GM21825 (cell line): ENCODE results near the gene SUMO3.

Experiments used
- ATAC-seq: cut with Tn5 transposase; IDR thresholded peaks from one replicate; pipeline ENCODE4 v1.9.1; 2021; ENCODE audit warnings: mild to moderate bottlenecking, moderate library complexity; ENCODE audit not compliant: unreplicated experiment

Gene SUMO3

DNA sequence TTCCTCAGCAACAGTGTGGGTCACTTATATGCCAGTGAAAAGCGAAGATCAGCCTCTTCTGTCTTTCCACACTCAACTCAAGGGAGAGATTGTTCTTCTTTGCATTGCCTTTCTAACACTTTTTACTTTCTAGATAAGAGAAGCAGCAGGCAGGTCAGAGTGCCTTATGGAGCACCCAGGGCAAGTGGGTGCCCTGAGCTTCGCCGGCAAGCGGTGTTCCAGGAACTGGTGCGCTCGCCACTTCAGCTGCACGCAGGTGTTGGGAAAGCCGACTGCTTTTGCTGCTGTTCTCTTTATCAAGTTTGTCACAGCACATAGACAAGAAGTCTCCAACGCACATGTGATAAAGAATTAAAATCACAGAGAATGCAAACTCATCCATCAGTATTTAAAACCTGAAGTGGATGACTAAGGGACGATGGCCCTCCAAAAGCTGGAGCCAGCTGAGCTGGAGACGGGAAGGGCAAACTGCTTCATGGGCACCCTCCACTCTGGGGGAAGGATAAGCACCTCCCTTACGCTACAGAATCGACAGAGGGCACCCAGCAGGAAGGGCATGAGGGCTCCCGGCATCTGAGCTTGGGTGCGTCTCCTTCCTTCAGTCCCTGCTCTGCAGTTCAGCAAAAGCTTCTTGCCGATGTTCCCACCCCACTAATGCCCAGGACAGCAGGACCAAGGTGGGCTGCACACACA, 36.9 kb downstream of the SUMO3 start:
- no peak for ATAC-seq

DNA sequence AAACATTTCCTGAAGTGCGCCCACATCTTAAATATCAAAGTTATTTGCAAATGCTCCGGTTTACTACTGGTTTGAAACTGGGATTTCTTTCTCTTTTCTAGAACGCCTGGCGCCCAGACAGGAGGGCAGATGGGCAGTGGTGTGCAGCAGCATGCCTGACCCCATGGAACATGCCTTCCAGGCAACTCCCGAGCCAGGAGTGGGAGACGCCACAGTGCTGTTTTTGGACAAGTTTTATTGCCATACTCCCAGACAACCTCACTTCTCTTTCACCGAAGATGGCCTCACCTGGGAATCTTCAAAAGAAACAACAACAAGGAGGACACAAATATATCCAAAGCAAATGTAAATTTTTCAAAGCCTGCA, 37.7 kb downstream of the SUMO3 start:
- no peak for ATAC-seq

DNA sequence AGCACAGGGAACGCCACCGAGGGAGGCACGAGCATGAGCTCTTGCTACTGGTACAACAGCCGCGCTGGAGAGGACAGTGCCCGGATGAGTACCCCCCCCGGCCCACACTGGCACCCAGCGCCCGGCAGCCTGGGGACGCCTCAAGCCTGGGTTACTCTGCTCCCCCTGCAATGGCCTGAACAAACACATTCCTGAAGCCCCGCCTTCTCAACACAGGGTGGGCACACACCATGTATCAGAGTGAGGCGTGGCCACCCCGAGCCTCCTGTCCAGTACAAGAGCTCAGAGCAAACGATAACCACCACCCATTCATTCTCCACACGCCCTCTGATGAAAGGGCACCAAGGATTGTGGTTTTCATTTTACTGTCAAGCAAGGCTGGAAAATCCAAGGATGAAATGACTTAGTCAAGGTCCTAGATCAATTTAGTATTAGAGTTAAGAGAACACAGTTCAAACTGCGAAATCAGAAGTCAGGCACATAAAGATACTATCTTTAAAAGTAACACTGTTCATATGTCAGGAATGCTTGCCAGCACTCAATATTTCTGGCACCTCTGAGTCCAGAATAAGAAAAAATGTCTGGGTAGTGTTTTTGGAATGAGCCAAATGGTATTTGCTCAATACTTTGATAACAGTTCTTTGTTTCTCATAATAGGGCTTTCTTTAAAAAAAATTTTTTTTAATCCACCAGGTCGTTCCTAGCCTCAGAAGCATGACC, 38.3 kb downstream of the SUMO3 start:
- ATAC-seq, result no peak

DNA sequence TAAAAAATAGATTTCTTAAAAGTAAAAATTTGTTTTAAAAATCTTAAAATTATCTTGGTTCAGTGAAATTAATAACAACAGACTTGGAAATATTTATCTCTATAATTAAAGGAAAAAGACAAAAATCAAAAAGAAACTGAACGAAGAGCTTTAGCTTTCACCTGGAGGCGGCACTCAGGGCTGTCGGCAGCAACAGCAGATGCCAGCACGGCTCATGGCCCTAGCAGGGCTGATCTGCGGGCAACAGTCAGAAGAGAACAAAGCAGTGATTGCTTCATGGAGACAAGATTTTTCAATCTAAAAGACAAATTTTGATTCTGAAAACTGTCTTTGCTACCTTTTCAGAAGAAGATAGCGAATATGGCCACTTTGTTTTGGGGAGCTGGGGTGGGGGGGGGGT, 38.9 kb downstream of the SUMO3 start:
- ATAC-seq, result no peak

DNA sequence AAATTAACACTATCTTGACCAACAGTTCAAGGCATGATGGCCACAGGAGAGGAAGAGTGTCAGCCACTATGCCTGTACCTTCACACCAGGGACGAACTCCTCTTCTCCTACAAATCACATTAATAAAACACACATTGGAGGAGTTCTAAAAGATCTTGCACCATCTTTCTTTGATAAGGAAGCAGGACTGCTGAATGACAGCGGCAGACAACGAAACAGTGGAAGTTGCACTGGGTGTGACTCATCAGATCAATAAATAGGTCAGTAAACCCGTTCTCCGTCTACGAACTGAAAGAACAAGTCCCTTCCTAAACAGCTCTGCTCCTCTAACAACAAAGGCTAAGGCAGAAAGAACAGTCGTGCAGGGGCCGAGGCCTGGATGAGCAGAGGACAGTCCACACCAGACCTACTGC, 39.4 kb downstream of the SUMO3 start:
- no peak for ATAC-seq

DNA sequence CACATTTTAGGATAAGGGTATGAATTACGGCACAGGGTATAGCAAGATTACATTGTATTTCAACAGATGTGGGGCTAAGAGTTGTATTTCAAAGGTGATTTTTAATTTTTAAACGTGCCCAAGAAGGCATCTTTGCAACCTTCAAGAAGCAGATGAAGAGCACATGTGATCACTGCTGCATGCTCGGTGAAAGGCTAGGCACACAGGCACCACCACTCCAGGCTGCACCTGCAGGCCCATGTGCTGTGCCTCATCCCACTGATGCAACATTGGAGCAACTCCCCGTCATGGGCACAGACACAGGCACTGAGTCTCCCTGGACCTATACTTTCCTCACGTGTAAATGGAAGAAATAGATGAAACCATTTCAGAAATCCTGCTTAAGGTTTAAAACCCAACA, 39.8 kb downstream of the SUMO3 start:
- no peak for ATAC-seq

DNA sequence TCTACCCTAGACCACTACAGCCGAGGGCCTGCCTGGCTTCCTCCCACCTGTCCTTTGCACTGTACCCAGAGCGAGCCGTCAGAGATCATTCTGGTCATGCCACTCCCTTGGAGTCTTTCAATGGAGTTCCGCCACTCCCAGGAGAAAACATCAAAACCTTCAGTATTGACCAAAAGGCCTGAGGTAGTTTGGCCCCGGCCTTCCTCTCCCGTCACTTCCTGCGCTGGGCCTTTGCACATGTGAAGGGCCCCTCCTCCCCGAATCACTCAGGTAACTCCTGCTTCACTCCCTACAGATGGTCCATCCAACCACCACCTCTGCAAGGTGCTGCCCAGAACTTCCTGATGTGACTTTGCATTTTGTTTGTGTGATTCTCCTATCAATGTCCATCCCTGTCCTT, 42.9 kb downstream of the SUMO3 start:
- ATAC-seq, result no peak

DNA sequence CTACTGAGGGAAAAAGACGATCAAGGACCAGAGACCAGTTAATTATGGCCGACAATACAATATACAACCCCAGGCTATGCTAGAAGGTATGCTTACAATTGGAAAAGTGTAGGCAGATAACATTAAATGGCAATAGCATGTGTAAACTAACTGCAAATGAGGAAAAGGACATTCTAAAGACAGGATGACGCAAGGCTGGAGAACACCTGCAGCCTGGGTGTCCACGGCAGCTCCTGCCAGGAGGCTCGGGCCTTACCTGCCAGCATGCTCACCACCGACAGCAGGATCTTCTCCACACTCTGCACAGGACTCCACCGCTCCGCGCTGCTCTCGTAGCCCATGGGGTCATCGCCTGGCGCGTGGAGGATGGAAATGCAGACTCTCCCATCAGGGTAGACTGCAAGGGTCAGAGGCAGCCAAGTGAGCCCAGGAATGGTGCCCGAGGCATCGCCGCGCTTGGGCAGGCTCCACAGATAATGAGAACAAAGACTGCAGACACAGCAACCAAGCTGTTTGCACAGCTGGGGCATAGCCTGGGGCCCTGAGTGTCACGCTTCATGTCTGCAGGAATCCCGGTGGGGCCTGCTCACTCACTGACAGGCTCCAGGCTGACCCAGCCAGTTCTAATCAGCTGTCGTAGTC, 44.5 kb downstream of the SUMO3 start:
- no peak for ATAC-seq

DNA sequence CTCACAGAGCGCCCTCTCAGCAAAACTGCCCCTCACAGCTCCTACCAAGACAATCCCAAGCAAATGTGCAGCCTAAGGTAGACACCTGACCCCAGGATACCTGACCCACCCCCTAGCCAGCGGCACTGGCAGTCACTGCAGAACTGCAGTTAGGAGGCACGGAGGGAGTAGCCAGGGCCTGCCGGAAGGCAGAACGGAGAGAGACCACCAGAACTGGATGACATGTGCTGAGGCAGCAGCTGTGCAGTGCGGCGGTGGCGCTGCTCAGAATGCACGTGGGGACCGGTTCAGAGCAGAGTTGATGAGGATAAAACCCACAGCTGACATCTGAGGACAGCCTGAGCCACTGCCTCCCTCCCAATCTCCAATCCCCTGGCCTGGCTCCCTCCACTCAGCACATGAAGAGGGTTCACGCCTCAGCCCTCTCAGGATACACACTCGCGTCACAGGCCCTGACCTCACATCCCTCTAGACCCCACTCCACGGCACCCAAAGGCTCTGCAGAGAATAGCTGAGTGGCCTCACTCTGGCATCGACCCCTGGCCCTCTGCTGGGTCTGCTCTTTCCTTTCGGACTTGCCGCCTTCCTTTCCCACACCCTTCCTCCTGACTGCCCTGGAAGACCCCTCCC, 45.9 kb downstream of the SUMO3 start:
- ATAC-seq, result no peak

DNA sequence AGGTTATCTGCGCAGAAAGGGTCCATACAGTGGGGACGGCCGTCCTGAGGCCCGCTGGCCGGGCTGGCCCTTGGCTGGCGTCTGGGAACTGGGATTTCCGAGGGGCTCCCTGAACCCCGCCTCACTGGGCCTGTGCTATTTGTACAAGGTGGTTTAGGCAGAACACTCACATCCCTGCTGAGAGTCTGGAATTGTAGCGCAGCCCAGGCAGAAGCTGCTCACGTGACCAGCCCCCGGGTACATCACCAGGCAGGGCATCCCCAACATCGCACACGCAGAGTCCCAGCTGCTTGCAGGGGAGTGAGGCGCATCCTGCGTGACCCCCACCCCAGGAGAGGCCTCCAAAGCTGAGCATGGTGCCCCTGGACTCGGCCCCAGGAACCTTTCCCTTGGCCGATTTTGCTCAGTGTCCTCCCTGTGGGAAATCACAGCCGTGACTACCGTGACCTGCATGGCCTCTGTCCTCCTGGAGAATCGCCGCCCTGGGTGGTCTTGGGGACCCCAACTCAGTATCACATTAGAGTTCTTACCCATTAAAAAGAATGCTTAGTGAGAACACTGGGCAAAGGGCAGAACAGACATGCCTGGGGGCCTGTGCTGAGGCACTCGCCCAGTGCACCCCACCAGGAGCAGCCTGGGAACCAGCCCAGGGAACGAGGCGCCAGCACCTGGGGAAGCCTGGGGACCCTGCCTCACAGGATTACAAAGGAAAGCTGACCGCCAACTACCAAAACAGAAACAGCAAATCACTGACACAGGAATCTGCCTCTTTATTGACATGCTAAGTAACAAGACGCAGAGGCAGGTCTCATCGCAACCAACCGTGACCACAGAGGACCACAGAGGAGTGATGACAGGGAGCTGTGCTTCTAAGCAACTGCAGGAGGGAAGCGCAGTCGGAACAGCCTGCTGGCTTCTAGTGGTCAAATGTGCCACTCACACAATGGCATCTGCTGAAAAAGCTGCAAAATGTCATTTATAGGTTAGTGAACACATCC, 49.7 kb downstream of the SUMO3 start:
- ATAC-seq, result no peak

DNA sequence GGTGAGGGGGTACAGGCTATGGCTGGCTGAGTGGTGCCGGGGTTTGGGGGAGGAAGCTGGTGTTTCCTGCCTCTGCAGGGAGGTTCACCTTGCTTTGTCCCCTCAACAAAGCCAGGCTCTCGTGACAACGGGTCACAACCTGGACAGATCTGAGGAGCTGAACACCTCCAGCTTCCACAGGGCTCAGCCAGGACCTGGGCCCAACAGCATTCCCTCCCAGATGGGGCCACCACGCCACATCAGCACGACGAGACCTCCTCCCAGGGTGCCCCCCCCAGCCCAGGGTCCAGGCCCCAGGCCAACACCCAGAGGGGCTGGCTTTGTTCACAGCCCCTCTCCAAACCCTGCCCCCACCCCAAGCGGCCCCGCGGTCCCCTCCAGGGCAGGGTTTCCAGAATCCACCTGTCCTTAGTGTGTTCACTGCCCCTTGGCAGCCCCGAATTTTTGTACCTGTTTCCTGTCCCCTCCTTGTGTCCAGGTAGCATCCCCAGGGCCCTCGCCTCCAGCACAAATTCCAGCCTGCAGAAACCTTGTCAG, 51.0 kb downstream of the SUMO3 start:
- no peak for ATAC-seq

DNA sequence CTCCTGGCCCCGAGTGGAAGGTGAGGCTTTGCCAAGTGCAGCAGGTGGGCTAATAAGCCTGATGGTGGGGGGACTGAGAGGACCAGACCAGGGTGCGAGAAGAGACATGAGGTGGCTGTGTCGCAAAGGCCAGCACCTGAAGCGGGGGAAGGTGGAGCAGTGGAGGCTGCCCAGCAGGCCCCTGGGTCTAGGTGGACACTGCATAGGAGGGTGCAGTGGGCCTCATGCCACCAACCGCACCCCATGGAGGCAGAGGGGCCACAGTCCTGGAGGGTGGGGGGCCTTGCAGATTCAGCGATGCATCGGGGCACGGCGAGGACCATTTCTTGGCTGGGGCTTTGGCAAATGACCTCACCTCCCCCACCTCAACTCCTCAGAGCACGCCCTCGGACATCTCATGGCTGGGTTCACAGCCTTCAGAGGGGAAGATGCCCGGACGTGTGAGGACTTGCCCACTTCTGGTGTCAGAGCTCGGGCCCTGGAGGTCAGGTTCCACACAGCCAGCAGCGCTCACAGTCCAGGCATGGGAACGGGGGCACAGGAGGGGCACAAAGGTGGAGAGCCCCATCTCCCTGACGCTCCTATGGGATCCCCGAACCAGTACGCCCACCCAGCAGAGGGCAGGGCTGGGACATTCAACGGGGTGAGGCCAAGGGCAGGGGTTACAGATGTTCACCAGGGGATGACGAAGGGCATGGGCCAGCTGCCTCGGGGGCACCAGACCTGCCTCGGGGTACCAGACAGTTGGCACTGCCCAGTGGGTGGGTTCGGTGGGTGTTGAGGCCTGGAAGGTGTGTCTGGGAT, 51.6 kb downstream of the SUMO3 start:
- no peak for ATAC-seq

DNA sequence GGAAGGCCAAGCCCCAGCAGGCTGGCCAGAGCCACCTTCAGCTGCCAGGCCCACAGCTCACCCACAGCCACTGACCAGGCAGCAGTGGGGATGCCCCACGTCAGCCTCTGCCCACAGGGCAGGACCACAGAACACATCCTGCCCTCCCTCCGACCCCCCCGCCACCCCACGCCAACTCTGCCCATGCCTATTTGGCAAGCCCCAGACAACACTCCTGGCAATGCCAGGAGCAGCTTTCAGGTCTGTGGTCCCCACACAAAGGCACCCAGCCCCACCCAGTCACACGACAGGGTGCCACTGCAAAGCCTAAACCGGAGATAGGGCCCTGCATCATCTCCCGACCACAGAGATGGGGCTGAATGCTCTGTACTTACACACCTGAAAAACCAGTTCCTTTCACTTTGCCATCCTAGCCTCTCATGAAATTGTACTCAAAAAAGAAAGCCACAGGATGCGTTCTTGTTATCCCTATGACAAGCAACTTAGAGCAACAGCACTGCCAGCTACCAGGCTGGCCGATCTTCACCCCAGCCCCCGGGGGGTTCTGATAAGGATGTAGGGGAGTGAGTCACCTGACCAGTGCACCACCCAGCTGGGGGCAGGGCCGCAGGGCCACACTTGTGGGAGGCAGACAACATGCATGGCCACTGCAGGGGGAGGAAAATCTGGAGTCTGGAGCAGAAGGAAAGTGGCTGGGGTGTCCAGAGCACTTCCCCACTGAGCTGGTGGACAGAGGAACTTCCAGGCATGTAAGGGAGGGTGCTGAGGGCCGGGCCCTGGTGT, 52.4 kb downstream of the SUMO3 start:
- ATAC-seq, result no peak

DNA sequence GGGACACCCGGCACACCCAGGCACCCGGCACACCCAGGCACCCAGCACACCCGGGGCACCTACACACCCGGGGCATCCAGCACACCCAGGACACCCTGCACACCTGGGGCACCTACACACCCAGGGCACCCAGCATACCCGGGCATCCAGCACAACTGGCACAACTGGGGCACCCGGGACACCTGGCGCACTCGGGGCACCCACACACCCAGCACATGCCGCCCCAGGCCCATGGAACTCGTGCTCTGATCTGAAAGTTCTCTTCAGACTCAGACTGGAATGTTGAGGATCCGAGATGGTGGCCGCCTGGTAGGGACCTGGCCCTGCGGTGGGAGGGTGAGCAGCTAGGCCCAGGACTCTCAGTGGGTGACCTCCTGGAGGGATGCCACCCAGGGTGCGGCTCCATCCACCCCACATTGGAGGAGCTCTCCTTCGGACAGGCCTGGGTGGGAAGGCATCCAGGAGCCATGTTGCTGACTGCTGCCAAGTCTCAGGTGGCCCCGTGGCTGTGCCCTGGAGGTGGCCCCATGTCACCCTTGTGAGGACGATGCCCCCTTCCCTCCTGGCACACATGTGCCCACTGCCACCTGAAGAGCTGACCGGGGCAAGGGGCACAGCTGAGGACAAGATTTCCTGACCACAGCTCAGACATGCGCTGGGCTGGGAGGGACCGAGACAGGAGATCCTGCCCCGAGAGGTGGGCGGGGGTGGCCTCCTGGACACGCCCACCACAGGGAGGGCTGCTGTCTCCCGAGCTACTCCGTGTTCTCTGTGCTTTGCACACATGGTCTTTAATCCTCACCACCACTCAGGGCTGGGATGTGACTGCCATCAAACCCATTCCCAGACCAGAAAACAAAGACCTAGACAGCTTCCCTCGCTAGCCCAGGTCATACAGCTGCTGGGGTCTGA, 53.3 kb downstream of the SUMO3 start:
- ATAC-seq, result no peak

DNA sequence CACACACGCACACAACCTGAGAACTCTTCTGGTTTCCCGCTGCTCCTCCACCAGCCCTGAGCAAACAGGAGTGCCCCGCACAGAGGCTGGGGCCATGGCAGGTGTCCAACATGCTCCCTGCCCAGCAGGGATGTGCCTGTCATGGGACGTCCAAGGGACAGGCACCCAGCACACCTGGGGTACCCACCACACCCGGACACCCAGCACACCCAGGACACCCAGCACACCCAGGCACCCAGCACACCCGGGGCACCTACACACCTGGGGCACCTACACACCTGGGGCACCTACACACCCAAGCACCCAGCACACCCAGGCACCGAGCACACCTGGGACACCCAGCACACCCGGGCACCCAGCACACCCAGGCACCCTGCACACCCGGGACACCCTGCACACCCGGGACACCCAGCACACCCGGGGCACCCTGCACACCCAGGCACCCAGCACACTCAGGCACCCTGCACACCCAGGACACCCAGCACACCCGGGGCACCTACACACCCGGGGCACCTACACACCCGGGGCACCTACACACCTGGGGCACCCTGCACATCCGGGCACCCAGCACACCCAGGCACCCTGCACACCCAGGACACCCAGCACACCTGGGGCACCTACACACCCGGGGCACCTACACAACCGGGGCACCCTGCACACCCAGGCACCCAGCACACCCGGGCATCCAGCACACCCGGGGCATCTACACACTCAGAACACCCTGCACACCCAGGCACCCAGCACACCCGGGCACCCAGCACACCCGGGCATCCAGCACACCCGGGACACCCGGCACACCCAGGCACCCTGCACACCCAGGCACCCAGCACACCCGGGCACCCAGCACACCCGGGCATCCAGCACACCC, 54.2 kb downstream of the SUMO3 start:
- no peak for ATAC-seq

DNA sequence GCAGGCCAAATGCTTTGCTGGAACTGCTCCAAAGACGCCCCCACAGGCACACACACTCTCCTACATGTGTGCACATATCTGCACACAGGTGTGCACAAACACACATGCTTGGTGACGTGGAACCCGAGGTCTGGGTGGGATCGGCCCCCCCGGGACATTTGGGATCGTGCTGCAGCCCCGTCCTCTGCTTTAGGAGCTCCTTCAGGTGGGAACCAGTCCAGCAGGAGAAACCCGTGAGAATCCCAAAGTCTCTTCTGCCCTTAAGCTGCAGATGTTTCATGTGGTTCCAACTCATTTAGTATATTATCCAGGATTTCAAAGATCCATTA, 54.8 kb downstream of the SUMO3 start:
- ATAC-seq, result no peak
